Epithelial cell of proximal tubule (primary cell): ENCODE results near the gene RERE. TPM values are rescaled to one million over a fixed set of nuclear protein-coding genes. Genes with fewer than 3 reads are reported as not detected.

Experiments
- DNase-seq: peaks from one replicate; pipeline ENCODE4 v3.0.0-alpha.2; 2011; ENCODE audit warnings: low read depth
- H3K4me3 ChIP-seq: 2 replicates; pipeline ENCODE4 v1.5.1; 2011; ENCODE audit warnings: low read depth, mild to moderate bottlenecking, low read length
- total RNA-seq: library from RNA; depleted of rRNA; stranded (reverse); fragments of >200 nt; gene quantifications from 2 replicates; pipeline ENCODE4 v1.2.3, GENCODE V29; 2015
- TF ChIP-seq, protein P1 (sequence below): conservative IDR thresholded peaks from 2 replicates; pipeline ENCODE4 v1.5.1; 2012; ENCODE audit warnings: low read depth, mild to moderate bottlenecking, low read length

RERE gene
- total RNA-seq, 1 donor from 2014 or later, result 18.0 TPM

GRCh38 chr1:8328271-8328670, 489.2 kb downstream of the RERE start:
- TF ChIP-seq, protein P1, sequence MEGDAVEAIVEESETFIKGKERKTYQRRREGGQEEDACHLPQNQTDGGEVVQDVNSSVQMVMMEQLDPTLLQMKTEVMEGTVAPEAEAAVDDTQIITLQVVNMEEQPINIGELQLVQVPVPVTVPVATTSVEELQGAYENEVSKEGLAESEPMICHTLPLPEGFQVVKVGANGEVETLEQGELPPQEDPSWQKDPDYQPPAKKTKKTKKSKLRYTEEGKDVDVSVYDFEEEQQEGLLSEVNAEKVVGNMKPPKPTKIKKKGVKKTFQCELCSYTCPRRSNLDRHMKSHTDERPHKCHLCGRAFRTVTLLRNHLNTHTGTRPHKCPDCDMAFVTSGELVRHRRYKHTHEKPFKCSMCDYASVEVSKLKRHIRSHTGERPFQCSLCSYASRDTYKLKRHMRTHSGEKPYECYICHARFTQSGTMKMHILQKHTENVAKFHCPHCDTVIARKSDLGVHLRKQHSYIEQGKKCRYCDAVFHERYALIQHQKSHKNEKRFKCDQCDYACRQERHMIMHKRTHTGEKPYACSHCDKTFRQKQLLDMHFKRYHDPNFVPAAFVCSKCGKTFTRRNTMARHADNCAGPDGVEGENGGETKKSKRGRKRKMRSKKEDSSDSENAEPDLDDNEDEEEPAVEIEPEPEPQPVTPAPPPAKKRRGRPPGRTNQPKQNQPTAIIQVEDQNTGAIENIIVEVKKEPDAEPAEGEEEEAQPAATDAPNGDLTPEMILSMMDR, result no peak
- no peak for DNase-seq
- H3K4me3 ChIP-seq, result no peak overlapping the region

GRCh38 chr1:8326265-8326664, 491.2 kb downstream of the RERE start:
- H3K4me3 ChIP-seq, result no peak overlapping the region
- DNase-seq, result no peak
- TF ChIP-seq, protein P1, result no peak

GRCh38 chr1:8325771-8326170, 491.7 kb downstream of the RERE start:
- no peak overlapping the region for H3K4me3 ChIP-seq
- no peak for DNase-seq
- TF ChIP-seq, protein P1, result no peak

- DNase-seq, result no peak
- TF ChIP-seq, protein P1, result no peak
- H3K4me3 ChIP-seq, result no peak overlapping the region
These were observed 493.1 kb downstream of the RERE start for GRCh38 chr1:8324176-8324810.

DNA sequence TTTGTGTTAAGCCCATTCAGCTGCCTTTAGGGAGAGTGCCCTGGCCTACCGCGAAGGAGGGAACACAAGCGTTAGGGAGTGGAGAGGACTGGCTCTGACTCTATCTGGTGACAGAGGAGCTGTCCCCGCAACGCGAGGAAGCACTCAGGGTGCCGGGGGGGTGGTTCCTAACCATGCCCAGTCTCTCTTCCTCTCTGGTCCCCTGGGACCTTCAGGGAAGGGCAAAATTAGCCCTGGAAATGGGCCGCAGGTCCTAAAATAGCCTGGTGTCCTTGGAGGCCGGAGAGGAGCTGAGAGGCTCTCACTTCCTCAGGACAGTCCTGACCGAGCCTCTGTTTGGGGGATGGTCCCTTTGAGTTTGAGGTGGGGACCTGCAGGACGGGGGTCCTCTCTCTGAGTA, 493.7 kb downstream of the RERE start:
- TF ChIP-seq, protein P1, result no peak
- H3K4me3 ChIP-seq, result no peak overlapping the region
- no peak for DNase-seq

GRCh38 chr1:8321612-8322011, 495.8 kb downstream of the RERE start:
- no peak for DNase-seq
- TF ChIP-seq, protein P1, result no peak
- no peak overlapping the region for H3K4me3 ChIP-seq

GRCh38 chr1:8318436-8318835, 499.0 kb downstream of the RERE start:
- DNase-seq, result no peak
- TF ChIP-seq, protein P1, result no peak
- peak overlapping the region; percentile 64 for H3K4me3 ChIP-seq
